ENCODE measurements around the gene RAN. TPM values are rescaled to one million over a fixed set of nuclear protein-coding genes. Genes with fewer than 3 reads are reported as not detected.
"Not testable (repeated sequence)": the region's sequence is repeated elsewhere in the genome, so short reads cannot be mapped to it uniquely, and the experiment has no call there.

The RAN gene
- total RNA-seq, 1 donor from 2014 or later, result 227 TPM

GRCh38 chr12:130832561-130833209, 39.2 kb upstream of the RAN start:
- Histone ChIP-seq H3K9me3 (ENCODE audit: control insufficient read depth in 3 of 3, low read length in 3 of 3) (no peaks in the 10 kb centered on the region), H3K4me1 (ENCODE audit: control insufficient read depth in 3 of 3, insufficient read depth in 3 of 3, low read length in 3 of 3) (peaks cover 6 to 10% (median 8%) of the 10 kb centered on the region in 3 donors), H3K9ac (ENCODE audit: low read depth in 1 of 3, low read length in 3 of 3) (peak overlapping the region in 2 of 3 donors; percentile 4 to 8), H3K27ac (ENCODE audit: low read depth, low read length) (no peak overlapping the region), H3K27me3 (ENCODE audit: control insufficient read depth in 3 of 3, insufficient read depth in 3 of 3, low read length in 3 of 3) (no peaks in the 10 kb centered on the region), H3K36me3 (ENCODE audit: control insufficient read depth in 3 of 3, insufficient read depth in 3 of 3, low read length in 3 of 3) (no peaks in the 10 kb centered on the region), H3K4me3 (ENCODE audit: low read length in 3 of 3) (no peak overlapping the region)

- Histone ChIP-seq H3K9ac (ENCODE audit: low read depth in 1 of 3, low read length in 3 of 3) (no peak overlapping the region), H3K27ac (ENCODE audit: low read depth, low read length) (no peak overlapping the region), H3K4me1 (ENCODE audit: control insufficient read depth in 3 of 3, insufficient read depth in 3 of 3, low read length in 3 of 3) (peaks cover 16 to 24% (median 22%) of the 10 kb centered on the region in 3 donors), H3K27me3 (ENCODE audit: control insufficient read depth in 3 of 3, insufficient read depth in 3 of 3, low read length in 3 of 3) (no peaks in the 10 kb centered on the region), H3K9me3 (ENCODE audit: control insufficient read depth in 3 of 3, low read length in 3 of 3) (no peaks in the 10 kb centered on the region), H3K36me3 (ENCODE audit: control insufficient read depth in 3 of 3, insufficient read depth in 3 of 3, low read length in 3 of 3) (no peaks in the 10 kb centered on the region), H3K4me3 (ENCODE audit: low read length in 3 of 3) (no peak overlapping the region)
These were observed 36.9 kb upstream of the RAN start for GRCh38 chr12:130835011-130835410.

DNA sequence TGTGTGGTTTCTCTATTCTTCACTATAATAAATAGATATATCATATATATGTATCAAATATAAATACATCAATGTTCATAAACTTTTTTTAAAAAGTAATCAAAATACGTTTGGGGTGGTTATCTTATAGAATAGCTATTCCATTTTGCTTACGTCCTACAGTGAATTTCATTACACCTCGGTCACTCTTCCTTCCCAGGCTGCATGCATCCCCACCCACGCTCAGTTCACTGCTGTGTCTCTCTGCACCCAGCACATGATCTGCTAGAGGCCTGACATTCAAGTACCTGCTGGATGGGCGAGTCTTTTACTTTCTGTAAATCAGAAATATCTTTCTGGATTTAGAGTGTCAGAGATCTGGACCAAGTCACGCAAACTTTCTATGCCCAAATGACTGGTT, 36.4 kb upstream of the RAN start:
- peaks cover 16 to 27% (median 22%) of the 10 kb centered on the region in 3 donors for H3K4me1 ChIP-seq (ENCODE audit: control insufficient read depth in 3 of 3, insufficient read depth in 3 of 3, low read length in 3 of 3)
- H3K27ac ChIP-seq (ENCODE audit: low read depth, low read length), result no peak overlapping the region
- no peaks in the 10 kb centered on the region for H3K9me3 ChIP-seq (ENCODE audit: control insufficient read depth in 3 of 3, low read length in 3 of 3)
- H3K27me3 ChIP-seq (ENCODE audit: control insufficient read depth in 3 of 3, insufficient read depth in 3 of 3, low read length in 3 of 3), result no peaks in the 10 kb centered on the region
- no peak overlapping the region for H3K9ac ChIP-seq (ENCODE audit: low read depth in 1 of 3, low read length in 3 of 3)
- no peaks in the 10 kb centered on the region for H3K36me3 ChIP-seq (ENCODE audit: control insufficient read depth in 3 of 3, insufficient read depth in 3 of 3, low read length in 3 of 3)
- H3K4me3 ChIP-seq (ENCODE audit: low read length in 3 of 3), result no peak overlapping the region

GRCh38 chr12:130838284-130838950, 33.4 kb upstream of the RAN start:
- H3K4me3 ChIP-seq (ENCODE audit: low read length in 3 of 3), result peak overlapping the region; percentile 52 to 77 (median 65)
- no peaks in the 10 kb centered on the region for H3K27me3 ChIP-seq (ENCODE audit: control insufficient read depth in 3 of 3, insufficient read depth in 3 of 3, low read length in 3 of 3)
- H3K9ac ChIP-seq (ENCODE audit: low read depth in 1 of 3, low read length in 3 of 3), result peak overlapping the region in 2 of 3 donors; percentile 64 to 75
- peaks cover 10 to 17% (median 15%) of the 10 kb centered on the region in 3 donors for H3K4me1 ChIP-seq (ENCODE audit: control insufficient read depth in 3 of 3, insufficient read depth in 3 of 3, low read length in 3 of 3)
- H3K36me3 ChIP-seq (ENCODE audit: control insufficient read depth in 3 of 3, insufficient read depth in 3 of 3, low read length in 3 of 3), result no peaks in the 10 kb centered on the region
- H3K9me3 ChIP-seq (ENCODE audit: control insufficient read depth in 3 of 3, low read length in 3 of 3), result no peaks in the 10 kb centered on the region
- no peak overlapping the region for H3K27ac ChIP-seq (ENCODE audit: low read depth, low read length)

- H3K4me3 ChIP-seq (ENCODE audit: low read length in 3 of 3), result peak within 1 kb of the TSS; percentile 76 to 83 (median 77)
- no peaks in the 10 kb centered on the region for H3K27me3 ChIP-seq (ENCODE audit: control insufficient read depth in 3 of 3, insufficient read depth in 3 of 3, low read length in 3 of 3)
- peak within 1 kb of the TSS in 2 of 3 donors; percentile 75 to 77 for H3K9ac ChIP-seq (ENCODE audit: low read depth in 1 of 3, low read length in 3 of 3)
- H3K27ac ChIP-seq (ENCODE audit: low read depth, low read length), result no peak within 1 kb of the TSS
- H3K4me1 ChIP-seq (ENCODE audit: control insufficient read depth in 3 of 3, insufficient read depth in 3 of 3, low read length in 3 of 3), result peaks cover 10 to 17% (median 15%) of the 10 kb centered on the region in 3 donors
- H3K36me3 ChIP-seq (ENCODE audit: control insufficient read depth in 3 of 3, insufficient read depth in 3 of 3, low read length in 3 of 3), result no peaks in the 10 kb centered on the region
- no peaks in the 10 kb centered on the region for H3K9me3 ChIP-seq (ENCODE audit: control insufficient read depth in 3 of 3, low read length in 3 of 3)
These were observed 32.7 kb upstream of the RAN start, which contains the start of gene STX2 for GRCh38 chr12:130838951-130839769. Gene STX2 (minus strand): TSS chr12:130839250. CDS start chr12:130839099, 151 bp downstream.

DNA sequence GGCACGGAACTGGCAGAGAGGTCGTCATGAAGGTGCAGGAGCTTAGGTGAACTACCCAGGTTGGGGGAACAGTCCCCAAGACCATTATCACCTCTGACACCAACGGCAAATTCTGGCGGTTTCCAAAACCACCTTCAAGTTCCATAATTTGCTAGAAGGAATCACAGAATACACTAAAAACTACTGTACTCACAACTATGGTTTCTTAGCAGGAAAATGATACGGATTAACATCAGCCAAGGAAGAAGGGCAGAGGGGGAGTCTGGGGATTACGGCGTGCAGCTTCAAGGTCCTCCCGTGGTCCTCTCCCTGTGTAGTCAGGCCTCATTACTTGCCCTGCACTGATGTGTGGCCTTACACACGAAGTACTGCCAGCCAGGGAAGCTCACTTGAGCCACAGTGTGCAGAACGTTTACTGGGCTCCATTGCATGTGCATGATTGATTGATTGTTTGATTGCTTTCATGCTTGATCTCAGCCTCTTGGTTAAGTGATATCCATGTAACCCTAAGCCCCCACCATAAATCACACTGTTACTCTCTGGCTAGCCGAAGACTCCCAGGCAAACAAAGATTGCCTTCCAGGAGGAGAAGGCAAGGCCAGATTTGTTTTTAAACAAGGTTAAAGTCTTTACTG, 32.0 kb upstream of the RAN start:
- Histone ChIP-seq H3K4me1 (ENCODE audit: control insufficient read depth in 3 of 3, insufficient read depth in 3 of 3, low read length in 3 of 3) (peaks cover 10 to 17% (median 15%) of the 10 kb centered on the region in 3 donors), H3K9ac (ENCODE audit: low read depth in 1 of 3, low read length in 3 of 3) (peak overlapping the region in 2 of 3 donors; percentile 52 to 77), H3K27me3 (ENCODE audit: control insufficient read depth in 3 of 3, insufficient read depth in 3 of 3, low read length in 3 of 3) (no peaks in the 10 kb centered on the region), H3K9me3 (ENCODE audit: control insufficient read depth in 3 of 3, low read length in 3 of 3) (no peaks in the 10 kb centered on the region), H3K27ac (ENCODE audit: low read depth, low read length) (no peak overlapping the region), H3K36me3 (ENCODE audit: control insufficient read depth in 3 of 3, insufficient read depth in 3 of 3, low read length in 3 of 3) (no peaks in the 10 kb centered on the region), H3K4me3 (ENCODE audit: low read length in 3 of 3) (peak overlapping the region; percentile 72 to 83 (median 76))

DNA sequence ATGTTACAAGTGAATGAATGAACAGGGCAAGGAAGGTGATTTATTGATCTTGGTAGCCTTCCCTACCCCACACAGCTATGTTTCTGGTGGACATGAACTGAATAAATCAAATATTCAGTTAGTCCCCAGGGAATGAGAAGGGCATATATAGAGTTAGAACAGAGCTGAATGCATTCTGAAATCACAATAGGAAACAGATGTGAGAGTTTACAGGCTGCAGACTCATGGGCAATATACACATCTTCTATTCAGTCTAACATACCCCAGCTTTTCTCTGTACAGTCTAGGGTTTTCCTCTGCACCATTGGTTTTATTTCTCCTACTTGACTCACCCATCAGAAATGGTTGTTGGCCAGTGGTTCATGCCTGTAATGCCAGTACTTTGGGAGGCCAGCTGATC, 25.5 kb upstream of the RAN start:
- Histone ChIP-seq H3K4me3 (ENCODE audit: low read length in 3 of 3) (no peak overlapping the region), H3K36me3 (ENCODE audit: control insufficient read depth in 3 of 3, insufficient read depth in 3 of 3, low read length in 3 of 3) (no peaks in the 10 kb centered on the region), H3K4me1 (ENCODE audit: control insufficient read depth in 3 of 3, insufficient read depth in 3 of 3, low read length in 3 of 3) (peaks cover 0 to 5% (median 0%) of the 10 kb centered on the region in 3 donors), H3K9ac (ENCODE audit: low read depth in 1 of 3, low read length in 3 of 3) (no peak overlapping the region), H3K27me3 (ENCODE audit: control insufficient read depth in 3 of 3, insufficient read depth in 3 of 3, low read length in 3 of 3) (peaks cover 0 to 3% (median 0%) of the 10 kb centered on the region in 3 donors), H3K27ac (ENCODE audit: low read depth, low read length) (no peak overlapping the region), H3K9me3 (ENCODE audit: control insufficient read depth in 3 of 3, low read length in 3 of 3) (no peaks in the 10 kb centered on the region)

DNA sequence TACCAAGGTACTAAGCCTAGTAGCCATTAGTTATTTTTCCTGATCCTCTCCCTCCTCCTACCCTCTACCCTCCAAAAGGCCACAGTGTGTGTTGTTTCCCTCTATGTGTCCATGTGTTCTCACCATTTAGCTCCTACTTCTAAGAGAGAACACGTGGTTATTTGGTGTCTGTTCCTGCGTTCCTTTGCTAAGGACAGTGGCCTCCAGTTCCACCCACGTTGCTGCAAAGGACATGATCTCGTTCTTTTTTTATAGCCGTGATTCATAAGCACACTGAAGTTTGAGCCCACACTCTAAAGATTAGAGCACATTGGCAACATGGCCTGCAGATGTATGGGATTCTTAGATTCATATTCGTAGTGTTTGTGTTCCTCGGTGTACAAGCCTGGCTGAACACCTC, 24.8 kb upstream of the RAN start:
- Histone ChIP-seq H3K36me3 (ENCODE audit: control insufficient read depth in 3 of 3, insufficient read depth in 3 of 3, low read length in 3 of 3) (no peaks in the 10 kb centered on the region), H3K27me3 (ENCODE audit: control insufficient read depth in 3 of 3, insufficient read depth in 3 of 3, low read length in 3 of 3) (peaks cover 0 to 3% (median 0%) of the 10 kb centered on the region in 3 donors), H3K9ac (ENCODE audit: low read depth in 1 of 3, low read length in 3 of 3) (no peak overlapping the region), H3K4me1 (ENCODE audit: control insufficient read depth in 3 of 3, insufficient read depth in 3 of 3, low read length in 3 of 3) (peaks cover 0 to 5% (median 0%) of the 10 kb centered on the region in 3 donors), H3K9me3 (ENCODE audit: control insufficient read depth in 3 of 3, low read length in 3 of 3) (no peaks in the 10 kb centered on the region), H3K27ac (ENCODE audit: low read depth, low read length) (no peak overlapping the region), H3K4me3 (ENCODE audit: low read length in 3 of 3) (no peak overlapping the region)

- H3K4me1 ChIP-seq (ENCODE audit: control insufficient read depth in 3 of 3, insufficient read depth in 3 of 3, low read length in 3 of 3); H3K27me3 ChIP-seq (ENCODE audit: control insufficient read depth in 3 of 3, insufficient read depth in 3 of 3, low read length in 3 of 3); H3K9ac ChIP-seq (ENCODE audit: low read depth in 1 of 3, low read length in 3 of 3); H3K36me3 ChIP-seq (ENCODE audit: control insufficient read depth in 3 of 3, insufficient read depth in 3 of 3, low read length in 3 of 3); H3K27ac ChIP-seq (ENCODE audit: low read depth, low read length); H3K9me3 ChIP-seq (ENCODE audit: control insufficient read depth in 3 of 3, low read length in 3 of 3); H3K4me3 ChIP-seq (ENCODE audit: low read length in 3 of 3): not testable (repeated sequence)
These were observed 23.8 kb upstream of the RAN start for GRCh38 chr12:130848105-130848504.

Data from skeletal muscle tissue (tissue), 4 donors.